ENCODE results near the gene LSM10.

LSM10 gene

DNA sequence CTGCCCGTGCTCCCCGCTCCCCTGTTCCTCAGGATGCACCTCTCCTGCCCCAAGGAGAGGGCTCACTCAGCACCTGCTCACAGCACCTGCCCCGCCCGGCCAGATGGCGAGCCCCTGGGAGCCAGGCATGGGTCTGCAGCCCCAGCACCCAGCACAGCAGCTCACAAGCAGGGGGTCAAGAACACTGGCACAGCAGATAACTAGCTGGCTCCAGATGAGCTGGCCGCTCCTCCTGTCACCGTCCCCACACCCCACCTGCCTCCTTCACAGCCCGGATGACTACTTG, 53.4 kb downstream of the LSM10 start:
- H3K9me3 ChIP-seq (ENCODE audit: control insufficient read depth, low read length): no peaks in the 10 kb centered on the region
- no peaks in the 10 kb centered on the region for H3K4me1 ChIP-seq (ENCODE audit: control insufficient read depth, insufficient read depth, low read length)
- H3K27me3 ChIP-seq (ENCODE audit: control insufficient read depth, insufficient read depth, low read length, poor library complexity, severe bottlenecking): no peaks in the 10 kb centered on the region
- peaks cover 13% of the 10 kb centered on the region for H3K36me3 ChIP-seq (ENCODE audit: control insufficient read depth, insufficient read depth, low read length)
- H3K27ac ChIP-seq (ENCODE audit: insufficient read depth, low read depth, low read length, poor library complexity, severe bottlenecking): no peak overlapping the region
- H3K4me3 ChIP-seq (ENCODE audit: insufficient read depth, low read depth, low read length): no peak overlapping the region
- 82% methylated on average over 8 of the region's 8 CpGs for WGBS, 2 experiments

- Histone ChIP-seq H3K27me3 (ENCODE audit: control insufficient read depth, insufficient read depth, low read length, poor library complexity, severe bottlenecking) (no peaks in the 10 kb centered on the region), H3K27ac (ENCODE audit: insufficient read depth, low read depth, low read length, poor library complexity, severe bottlenecking) (no peak overlapping the region), H3K9me3 (ENCODE audit: control insufficient read depth, low read length) (no peaks in the 10 kb centered on the region), H3K36me3 (ENCODE audit: control insufficient read depth, insufficient read depth, low read length) (peaks cover 11% of the 10 kb centered on the region), H3K4me1 (ENCODE audit: control insufficient read depth, insufficient read depth, low read length) (no peaks in the 10 kb centered on the region), H3K4me3 (ENCODE audit: insufficient read depth, low read depth, low read length) (no peak overlapping the region)
- 95% methylated on average over 24 of the region's 24 CpGs for WGBS, 2 experiments
These were observed 53.9 kb downstream of the LSM10 start for GRCh38 chr1:36343651-36344394.

Data from ectodermal cell (in vitro differentiated cells).